ENCODE results near the gene BCL7A.
A peak's percentile ranks its signal among the peaks of the same experiment; 100 is the strongest.

The BCL7A gene

DNA sequence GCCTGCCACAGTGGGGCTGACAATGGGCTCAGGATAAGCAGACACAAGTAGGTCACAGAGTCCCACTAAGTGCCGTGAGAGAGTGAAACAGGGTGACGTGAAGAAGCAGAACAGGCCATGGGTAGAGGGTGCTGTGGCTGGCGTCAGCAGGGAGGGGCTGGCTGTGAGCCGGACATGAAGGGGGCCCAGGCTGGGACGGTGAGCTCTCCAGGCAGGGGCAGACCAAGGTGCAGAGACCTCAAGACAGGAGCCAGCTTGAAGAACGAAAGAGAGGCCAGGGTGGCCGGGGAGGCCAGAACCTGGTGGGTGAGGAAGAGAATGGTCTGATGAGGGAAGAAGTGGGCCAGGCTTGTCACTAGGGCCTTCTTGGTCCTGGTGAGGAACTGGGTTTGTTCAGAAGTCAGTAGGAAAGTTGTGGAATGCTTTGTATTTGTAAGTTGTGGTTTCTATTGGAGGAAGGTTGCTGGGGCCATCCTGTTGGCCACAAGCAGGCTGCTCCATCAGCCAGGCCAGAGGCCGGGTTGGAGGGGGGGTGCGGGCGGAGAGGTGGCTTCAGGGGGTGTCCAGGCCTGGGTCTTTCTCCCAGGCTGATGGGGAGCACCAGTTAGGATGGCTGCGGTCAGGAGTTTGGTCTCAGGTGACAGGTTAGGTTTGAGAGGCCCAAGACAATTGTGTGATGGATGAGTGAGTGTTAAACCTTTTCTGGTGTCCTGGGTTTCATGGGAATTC, 35.5 kb downstream of the BCL7A start:
- no peak for DNase-seq

DNA sequence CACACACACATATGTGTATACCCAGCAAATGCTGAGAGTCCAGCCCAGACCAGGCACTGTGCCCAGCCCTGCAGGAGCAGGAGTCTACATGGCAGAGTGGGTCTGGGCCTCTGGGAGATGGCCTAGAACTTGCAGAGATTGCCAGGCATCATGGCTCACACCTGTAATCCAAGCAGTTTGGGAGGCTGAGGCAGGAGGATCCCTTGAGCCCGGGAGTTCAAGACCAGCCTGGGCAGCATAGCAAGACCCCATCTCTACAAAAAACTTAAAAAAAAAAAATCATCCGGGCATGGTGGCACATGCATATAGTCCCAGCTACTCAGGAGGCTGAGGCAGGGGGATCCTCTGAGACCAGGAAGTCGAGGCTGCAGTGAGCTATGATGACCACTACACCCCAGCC, 36.1 kb downstream of the BCL7A start:
- DNase-seq: no peak

DNA sequence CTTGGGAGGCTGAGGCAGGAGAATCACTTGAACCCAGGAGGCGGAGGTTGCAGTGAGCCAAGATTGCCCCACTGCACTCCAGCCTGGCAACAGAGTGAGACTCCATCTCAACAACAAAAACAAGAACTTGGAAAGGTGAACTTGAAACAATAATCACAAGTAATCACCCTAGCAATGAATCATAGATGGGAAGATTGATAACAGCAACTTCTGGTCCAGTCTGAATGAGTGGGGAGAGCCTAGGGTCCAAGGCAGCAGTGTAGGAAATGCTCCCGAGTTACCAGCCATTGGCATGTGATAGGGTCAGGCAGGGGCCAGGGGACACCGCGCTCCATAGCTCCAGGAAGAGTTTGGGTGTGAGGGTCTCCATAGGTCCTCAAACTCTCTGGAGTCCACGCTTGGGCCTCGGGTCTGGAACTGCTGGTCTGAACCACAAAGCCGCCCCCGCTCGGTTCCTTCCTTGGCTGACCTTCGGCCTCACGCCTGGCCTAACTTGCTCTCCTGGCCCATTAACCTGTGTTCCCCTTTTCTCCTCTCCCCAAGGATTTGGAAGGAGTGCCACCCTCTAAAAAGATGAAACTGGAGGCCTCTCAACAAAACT, 37.0 kb downstream of the BCL7A start:
- no peak for DNase-seq

DNA sequence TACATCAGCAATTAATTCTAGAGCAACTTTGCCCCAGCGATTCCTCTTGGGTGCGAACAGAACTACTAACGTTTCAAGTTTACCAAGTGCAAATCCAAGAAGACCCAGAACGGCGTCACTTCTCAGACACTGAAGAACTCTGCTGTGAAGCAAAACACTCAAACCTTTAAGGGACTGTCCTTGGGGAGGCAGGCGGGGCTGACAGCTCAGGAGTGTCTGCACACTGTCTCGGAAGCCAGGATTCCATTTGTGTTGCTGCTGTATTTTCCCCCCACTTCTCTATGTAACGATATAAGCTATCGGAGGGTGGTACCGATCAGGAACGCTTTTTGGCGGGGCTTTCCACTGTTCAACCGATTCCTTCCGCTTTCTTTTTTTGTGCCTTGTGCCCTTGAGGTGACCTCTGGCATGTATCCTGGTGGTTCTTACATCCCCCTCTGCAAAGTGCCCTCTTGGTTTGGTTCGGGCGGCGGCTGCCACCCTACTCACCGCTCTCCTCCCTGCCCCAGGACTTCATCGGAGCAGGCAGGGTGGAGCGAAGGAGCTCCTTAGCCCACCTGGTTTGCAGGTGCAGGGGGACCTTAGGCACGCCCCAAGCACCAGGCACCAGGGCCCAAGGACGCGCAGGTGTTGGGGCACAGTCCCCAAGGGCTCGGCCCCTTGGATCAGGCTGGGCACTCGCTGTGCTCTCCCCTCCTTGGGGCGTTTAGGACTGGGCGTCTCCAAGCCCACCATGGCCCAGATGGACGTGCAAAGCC, 37.7 kb downstream of the BCL7A start:
- DNase-seq: no peak

DNA sequence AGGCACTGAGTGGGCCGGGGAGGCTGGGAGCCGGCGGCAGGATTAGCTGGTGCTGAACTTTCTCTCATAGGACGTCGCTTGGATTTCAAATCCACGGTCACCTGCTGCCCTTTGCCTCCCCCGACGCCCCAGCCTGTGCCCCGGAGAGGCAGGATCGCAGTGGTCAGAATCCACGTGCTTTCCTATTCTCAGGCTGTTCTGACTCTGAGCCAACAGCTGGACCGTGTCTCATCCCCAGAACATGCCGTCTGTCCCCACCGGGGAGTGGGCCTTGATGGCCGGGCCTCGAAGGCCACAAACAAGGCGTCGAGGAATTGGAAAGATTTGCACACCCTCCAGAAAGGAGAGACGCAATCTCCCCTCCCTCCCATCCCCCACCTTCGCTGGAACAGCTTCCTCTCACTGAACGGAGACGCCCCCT, 38.4 kb downstream of the BCL7A start:
- DNase-seq: no peak

DNA sequence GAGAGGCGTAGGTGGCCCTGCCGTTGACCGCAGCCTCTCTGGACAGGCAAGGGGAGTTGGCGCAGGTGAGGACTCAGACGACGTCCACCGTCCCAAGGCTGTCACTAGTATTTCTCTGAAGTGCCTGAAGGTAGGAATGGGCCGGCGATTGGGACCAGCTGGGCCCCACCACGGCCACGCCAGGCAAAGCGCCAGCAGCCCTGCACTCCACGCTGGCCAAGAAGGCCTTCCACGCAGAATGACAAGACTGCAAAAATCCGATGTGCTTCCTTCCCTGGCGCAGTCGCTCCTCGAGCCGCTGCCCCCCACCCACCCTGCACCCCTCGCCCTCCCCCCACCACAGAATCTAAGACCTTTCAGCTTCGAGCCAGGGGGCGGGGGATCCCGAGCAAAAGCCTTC, 39.6 kb downstream of the BCL7A start:
- DNase-seq: no peak

DNA sequence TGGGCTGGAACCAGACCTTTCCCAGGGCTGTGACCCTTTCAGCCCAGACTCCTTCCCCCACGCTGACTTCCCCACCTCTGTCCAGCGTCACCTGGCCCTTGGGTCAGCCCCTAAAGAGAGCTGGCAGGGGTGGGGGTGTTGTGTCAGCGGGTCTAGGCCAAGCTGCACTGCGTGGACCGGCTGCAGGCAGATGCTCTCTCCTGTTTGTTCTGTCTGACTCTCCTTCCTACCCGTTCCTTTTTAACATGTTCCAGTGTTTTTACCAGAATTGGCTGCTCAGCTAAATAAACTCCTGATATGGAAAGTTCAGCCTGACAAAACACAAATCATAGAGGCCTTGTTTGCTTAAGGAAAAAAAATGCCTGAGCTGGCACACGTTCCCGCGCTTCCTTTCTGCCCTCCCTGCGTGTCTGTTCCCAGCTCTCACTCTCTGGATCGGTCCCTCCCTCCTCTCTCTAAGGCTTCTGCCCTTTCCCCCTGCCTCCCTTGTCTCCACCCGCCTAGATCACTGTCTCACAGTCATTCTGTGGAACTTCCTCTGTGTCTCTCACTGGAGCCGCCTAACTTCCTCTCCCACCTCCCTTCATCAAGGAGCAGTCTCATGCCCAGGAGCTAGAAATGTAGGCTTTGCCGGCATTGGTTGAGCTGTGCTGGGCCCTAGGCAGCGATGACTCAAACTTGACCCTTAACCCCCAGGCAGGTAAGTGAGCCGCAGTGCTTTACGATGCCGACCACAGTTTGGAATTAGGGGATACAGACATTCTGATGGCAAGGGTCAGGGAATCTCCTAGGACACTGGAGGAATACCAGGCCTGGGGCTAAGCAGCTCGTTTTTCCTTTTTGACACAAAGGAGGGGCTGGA, 41.4 kb downstream of the BCL7A start:
- DNase-seq: peak in 1 of 2 donors; percentile 14

DNA sequence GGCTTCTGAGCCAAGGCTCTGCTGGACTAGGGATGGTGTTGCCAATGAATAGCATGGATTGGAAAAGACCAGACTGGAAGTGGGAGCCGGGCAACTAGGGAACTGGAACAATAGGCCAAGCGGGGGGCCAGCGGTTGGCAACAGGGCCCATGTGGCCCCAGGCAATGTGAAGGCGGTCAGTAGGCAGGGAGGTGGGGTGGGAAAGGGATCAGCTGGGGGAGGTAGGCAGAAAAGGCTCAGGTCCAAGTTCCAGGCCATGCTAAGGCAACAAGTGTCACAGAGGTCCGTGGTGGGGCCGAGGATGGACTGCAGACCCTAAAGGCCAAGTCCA, 42.0 kb downstream of the BCL7A start:
- DNase-seq: no peak

DNA sequence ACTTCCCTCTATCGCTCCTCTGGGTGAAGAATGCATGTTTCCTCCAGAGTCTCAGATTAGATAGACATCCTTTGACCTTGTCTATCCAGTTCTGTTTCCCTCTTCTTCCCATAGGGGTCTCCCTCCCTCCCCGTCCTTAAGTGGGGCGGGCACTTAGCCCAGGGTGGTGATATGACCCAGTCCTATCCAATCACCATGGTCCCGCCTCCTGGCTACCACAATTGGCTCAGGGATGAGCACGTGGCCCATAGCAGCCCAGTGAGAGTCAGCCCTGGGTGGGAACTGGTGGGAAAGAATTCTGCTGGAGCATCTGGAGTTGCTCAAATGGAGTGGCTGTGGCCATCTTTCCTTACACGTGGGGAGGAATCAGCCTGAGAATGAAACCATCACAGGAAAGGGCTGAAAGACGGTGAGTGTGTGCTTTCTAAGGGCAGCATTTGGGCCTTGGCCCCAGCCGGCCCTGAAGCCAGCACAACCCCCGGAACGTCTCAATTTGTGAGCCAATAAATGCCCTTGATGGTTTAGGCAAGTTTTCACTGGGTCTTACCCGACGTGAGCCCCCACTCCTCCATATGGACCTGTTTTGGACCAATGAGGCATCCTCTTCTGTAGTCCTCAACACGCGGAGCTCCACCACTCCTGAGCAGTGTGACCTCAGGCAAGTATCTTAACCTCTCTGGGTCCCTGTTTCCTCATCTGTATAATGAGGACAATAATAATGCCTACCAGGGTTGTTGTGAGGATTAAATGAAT, 42.5 kb downstream of the BCL7A start:
- DNase-seq: peak; percentile 30 to 45

DNA sequence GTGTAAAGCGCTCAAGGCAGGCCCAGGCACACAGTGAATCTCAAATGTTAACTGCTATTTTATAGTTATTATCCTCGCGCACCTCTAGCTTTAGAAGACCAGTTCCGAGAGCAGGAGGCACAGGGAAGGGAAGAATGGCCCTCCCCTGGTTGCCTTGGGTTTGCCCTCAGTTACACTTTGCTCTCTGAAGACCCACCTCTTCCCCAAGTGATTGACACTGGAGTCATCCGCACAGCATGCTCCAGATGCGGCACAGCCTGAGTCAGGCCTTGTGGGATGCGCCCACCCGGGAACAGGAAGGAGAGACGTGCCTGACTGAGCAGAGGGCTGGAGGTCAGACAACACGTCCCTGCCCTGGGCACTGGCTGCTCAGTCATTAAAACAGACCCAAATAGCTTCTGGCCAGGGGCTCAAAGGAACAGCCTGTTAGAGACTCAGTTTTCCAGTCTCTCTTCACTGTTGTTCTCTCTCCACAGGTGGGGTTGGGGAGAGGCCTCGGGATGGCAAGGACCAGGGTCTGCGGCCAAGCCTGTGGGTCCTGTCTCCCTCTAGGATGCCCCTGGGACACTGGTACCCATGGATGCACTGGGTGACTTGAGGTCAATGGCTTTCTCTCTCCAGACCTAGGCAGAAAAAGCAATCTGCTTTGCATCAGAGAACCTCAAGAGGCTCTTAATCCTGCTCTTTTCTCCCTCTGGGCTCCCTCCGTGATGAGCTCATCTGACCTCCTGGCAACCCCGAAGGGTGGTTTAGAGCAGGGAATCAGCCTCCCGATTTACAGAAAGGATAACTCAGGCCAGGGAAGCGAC, 43.3 kb downstream of the BCL7A start:
- no peak for DNase-seq

DNA sequence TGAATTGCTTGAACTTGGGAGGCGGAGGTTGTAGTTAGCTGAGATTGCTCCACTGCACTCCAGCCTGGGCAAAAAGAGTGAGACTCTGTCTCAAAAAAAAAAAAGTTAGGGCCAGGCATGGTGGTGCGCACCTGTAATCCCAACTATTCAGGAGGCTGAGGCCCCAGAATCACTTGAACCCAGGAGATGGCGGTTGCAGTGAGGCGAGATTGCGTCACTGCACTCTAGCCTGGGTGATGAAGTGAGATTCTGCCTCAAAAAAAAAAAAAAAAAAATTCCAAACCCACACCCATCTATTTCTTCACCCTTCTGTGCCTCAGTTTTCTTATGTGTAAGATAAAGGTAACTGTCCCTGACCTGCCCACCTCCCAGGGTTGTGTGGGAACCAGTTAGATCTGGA, 45.9 kb downstream of the BCL7A start:
- DNase-seq: no peak

DNA sequence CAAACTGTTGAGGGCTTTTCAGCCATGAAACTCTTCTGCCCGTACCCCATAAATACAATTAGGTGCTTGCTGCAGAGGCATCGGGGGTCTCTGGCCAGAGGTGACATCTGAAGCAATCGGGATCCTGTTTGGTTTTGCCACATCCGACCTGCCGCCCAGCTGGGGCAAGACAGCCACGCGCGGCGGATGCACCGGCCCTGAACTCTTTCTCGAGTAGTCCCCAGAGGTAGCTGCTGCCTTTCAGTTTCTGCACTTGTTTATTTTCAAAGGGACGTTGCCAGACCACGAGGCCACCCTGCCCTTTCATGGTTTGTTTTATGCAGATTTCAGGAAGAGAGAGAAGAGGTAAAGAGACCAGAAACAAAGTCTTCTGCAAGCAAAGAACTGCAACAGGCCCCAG, 46.3 kb downstream of the BCL7A start:
- peak; percentile 35 to 36 for DNase-seq

DNA sequence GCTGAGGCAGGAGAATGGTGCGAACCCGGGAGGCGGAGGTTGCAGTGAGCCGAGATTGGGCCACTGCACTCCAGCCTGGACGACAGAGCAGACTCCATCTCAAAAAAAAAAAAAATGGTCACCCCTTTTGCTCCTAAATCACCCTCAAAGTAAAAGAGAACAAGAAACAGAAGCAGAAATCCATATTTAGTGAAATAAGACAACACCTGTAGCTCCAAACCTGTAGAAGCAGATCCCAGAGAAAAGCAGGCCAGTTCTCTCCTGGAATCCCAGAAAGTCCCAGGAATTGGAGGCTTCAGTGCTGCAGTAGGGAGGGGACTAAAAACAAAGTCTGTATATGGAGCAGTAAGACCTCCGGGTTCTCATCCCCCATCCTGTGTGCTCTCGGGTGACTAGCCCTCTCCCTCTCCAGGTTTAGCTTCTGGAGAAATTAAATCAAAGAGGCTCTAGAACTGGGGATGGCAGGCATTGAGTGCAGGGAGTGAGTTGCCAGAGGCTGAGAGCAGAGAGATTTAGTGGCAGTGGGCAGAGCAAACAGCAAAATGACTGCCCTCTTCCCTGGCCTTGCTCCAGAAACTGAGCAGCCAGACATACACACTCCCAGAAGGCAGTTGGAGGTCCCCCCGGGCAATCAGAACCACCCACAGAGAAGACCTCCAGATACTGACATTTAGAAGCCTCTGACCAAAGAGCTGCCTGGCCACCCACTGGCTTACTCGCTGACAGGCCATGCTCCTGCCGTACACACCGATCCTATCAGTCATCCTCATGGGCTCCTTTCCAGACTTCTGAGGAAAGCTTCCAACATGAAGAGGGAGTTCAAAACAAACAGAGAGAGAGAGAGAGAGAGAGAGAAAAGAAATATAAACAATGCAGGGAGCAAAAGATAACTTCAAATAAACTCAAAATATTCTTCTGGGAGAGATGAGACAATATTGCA, 50.6 kb downstream of the BCL7A start:
- no peak for DNase-seq

DNA sequence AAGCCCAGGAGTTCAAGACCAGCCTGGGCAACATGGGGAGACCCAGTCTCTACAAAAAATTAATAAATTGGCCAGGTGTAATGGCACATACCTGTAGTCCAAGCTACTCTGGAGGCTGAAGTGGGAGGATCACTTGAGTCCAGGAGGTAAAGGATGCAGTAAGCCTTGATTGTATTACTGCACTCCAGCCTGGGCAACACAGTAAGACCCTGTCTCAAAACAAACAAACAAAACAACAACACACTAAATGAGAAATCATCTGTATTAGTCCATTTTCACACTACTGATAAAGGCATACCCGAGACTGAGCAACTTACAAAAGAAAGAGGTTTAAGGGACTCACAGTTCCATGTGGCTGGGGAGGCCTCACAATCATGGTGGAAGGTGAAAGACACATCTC, 52.1 kb downstream of the BCL7A start:
- no peak for DNase-seq

DNA sequence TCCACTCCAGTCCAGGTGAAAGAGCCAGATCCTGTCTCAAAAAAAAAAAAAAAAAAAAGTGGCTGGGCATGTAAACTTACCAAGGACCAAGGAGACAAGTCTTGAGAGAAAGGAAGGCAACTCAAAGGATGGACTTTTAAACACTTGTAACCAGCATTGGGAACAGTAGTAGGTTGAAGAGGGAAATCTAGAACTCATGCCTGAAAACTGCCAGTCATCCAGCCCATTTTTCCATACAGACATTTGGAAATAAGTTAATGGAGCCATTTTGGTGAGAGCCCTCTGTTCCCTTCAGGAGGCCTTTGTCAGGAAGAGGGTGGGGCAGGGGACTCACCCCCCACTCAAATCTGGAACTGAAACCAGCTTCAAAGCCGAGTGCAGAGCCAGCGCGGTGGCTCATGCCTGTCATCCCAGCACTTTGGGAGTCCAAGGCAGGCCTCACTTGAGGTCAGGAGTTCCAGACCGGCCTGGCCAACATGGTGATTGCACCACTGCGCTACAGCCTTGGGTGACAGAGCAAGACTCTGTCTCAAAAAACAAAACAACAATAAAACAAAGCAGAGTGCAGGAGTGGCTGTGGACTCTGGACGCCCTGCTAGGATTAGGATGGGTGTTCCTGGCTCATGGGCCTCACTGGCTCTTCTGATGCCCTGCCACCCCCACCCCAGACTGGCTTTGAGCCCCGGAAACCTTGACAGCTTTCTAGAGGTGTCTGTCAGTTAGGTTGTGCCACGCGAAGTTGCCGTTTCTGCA, 55.2 kb downstream of the BCL7A start:
- peak in 1 of 2 donors; percentile 26 for DNase-seq

DNA sequence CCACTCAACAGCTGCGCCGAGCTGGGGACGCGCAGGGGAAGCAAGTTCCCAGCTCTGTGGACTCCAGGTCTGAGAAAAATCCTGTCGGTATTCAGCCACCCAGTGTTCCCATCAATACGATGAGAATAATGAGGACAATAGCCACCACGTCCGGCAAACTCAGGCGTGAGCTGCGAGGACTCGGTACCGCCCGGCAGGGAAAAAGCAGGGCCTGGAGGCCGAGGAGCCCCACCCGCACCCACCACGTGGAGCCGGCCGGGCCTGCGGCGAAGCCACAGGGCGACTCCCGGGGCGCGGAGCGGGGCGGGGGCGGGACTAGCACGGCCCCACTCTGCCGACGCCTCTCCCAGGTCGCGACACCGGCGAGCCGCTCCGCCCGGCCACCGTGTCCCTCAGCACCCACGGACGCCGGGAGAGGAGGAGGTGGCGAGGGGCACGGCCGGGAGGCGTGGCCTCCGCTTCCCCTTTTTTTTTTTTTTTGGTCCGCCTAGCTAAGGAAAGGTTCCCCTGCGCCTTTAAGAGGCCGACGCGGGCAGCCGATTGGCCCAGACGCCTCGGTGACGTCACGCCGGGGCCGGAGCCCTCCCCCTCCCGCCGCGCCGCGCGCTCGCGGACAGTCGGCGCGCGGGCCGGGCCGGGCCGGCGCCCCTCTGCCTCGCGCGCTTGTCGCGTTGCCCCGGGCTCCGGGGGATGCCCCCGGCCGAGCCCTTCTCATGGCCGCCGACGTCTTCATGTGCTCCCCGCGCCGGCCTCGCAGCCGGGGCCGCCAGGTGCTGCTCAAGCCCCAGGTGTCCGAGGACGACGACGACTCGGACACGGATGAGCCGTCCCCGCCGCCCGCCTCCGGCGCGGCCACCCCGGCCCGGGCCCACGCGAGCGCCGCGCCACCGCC, 56.7 kb downstream of the BCL7A start, which contains the start of gene MLXIP:
MLXIP (plus strand) TSS at position 616 of the 892 bp plus-strand sequence; CDS start at position 714, 98 bp downstream.
- peak; percentile 89 to 91 for DNase-seq

DNA sequence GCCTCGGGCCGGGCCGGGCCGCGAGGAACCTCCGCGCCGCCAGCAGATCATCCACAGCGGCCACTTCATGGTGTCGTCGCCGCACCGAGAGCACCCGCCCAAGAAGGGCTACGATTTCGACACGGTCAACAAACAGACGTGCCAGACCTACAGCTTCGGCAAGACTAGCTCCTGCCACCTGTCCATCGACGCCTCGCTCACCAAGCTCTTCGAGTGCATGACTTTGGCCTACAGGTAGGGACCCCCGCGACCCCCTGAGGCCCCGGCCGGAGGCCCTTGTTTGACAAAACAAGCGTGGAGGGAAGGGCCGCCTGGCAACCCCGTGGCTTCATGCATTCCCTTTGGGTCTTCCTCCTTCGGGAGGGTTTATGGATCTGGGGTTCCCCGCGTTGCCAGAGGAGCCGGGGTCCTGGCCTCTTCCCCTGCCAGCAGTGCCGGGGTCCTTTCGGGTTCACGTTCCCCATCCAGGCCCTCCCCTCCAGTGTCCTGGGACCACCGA, 57.4 kb downstream of the BCL7A start:
- DNase-seq: no peak

DNA sequence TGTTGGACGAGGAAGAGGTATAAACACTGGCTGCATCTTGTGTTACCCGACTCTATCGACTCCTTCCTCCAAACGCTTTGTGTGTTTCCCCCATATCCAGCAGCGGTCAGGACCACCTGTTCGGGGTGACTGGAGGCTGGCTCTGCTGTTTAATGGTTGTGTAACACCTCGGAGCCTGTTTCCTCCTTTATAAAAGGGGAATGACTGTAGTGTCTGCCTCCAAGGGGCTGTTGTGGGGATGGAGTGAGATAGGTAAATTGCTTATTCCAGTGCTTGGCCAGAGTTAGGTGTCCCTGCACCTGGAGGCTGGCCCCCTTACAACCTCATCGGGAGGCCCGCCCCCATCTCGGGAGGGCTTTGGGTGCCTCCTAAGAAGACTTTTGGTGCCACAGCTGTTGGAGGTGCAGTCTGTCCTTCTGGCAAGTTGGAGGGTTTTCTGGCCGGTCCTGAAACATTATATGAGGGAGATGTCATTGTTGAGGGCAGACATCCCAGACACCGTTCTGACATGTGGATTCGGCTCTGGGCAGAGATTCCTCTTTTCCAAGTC, 57.9 kb downstream of the BCL7A start:
- no peak for DNase-seq

Measured in CD4-positive, alpha-beta T cell treated with Interferon alpha-2 for 1 hour (primary cell).